GM12892 (cell line): ENCODE results near the gene HDHD3.

Experiments
- POLR2A ChIP-seq: IDR thresholded peaks from 2 replicates; pipeline ENCODE4 v1.6.1; 2011; ENCODE audit warnings: low read depth, low read length, control low read depth
- TAF1 ChIP-seq: IDR thresholded peaks from 2 replicates; pipeline ENCODE4 v1.6.1; 2011; ENCODE audit warnings: low read depth, mild to moderate bottlenecking, control low read depth, low read length, borderline replicate concordance

- TF ChIP-seq POLR2A (no peak), TAF1 (no peak)
These were observed 10.9 kb upstream of the HDHD3 start for GRCh38 chr9:113387560-113388230.
